Measurements from ENCODE around the gene TRIM71. TPM values are rescaled to one million over a fixed set of nuclear protein-coding genes. Genes with fewer than 3 reads are reported as not detected.

TRIM71 gene
- total and polyA plus RNA-seq, 12 donors, result 0.07 TPM; not detected in 11

GRCh38 chr3:32910954-32911353 lies 93.2 kb downstream of the TRIM71 start:
- H3K36me3 ChIP-seq, result no peaks in the 10 kb centered on the region
- 94 to 95% methylated on average over 2 of the region's 2 CpGs for WGBS, 2 donors
- intact Hi-C loops (cut with DNase I), result no loop called here
- H3K27ac ChIP-seq, result no peak overlapping the region
- no peaks in the 10 kb centered on the region for H3K9me3 ChIP-seq
- DNase-seq (no peak), ATAC-seq (no peak)
- no peak overlapping the region for H3K4me3 ChIP-seq
- no peaks in the 10 kb centered on the region for H3K27me3 ChIP-seq
- no peak for TF ChIP-seq CTCF (IDR thresholded peaks at IDR 0.05)
- H3K4me1 ChIP-seq, result no peaks in the 10 kb centered on the region

- intact Hi-C loops (cut with DNase I), result no loop called here
- H3K4me3 ChIP-seq, result no peak overlapping the region
- no peaks in the 10 kb centered on the region for H3K27me3 ChIP-seq
- no peak for DNase-seq
- ATAC-seq, result no peak
- peaks cover 0 to 6% (median 0%) of the 10 kb centered on the region in 11 donors for H3K9me3 ChIP-seq
- H3K27ac ChIP-seq, result no peak overlapping the region
- no peak for TF ChIP-seq CTCF (IDR thresholded peaks at IDR 0.05)
- no peaks in the 10 kb centered on the region for H3K36me3 ChIP-seq
- WGBS, 2 donors, result 87 to 90% methylated on average over 1 of the region's 1 CpG
- H3K4me1 ChIP-seq, result no peaks in the 10 kb centered on the region
Measured at GRCh38 chr3:32912046-32912445, 94.2 kb downstream of the TRIM71 start.

- Histone ChIP-seq H3K36me3 (no peaks in the 10 kb centered on the region), H3K27me3 (no peaks in the 10 kb centered on the region), H3K9me3 (peaks cover 0 to 12% (median 0%) of the 10 kb centered on the region in 11 donors), H3K27ac (no peak overlapping the region), H3K4me1 (no peaks in the 10 kb centered on the region), H3K4me3 (no peak overlapping the region)
- TF ChIP-seq CTCF (IDR thresholded peaks at IDR 0.05), result no peak
- 45 to 48% methylated on average over 7 of the region's 7 CpGs for WGBS, 2 donors
- DNase-seq, result peak in 1 of 2 donors; percentile 35
- intact Hi-C loops (cut with DNase I), result no loop called here
- peak in 3 of 8 donors; percentile 62 to 76 (median 67) for ATAC-seq
Measured at GRCh38 chr3:32913790-32914446, 96.1 kb downstream of the TRIM71 start.

- intact Hi-C loops (cut with DNase I), result no loop called here
- no peak for ATAC-seq
- peaks cover 0 to 12% (median 0%) of the 10 kb centered on the region in 11 donors for H3K9me3 ChIP-seq
Measured at GRCh38 chr3:32919920-32920319, 102.1 kb downstream of the TRIM71 start.

More at GRCh38 chr3:32919920-32920319, 102.1 kb downstream of the TRIM71 start:
- no peak for TF ChIP-seq CTCF (IDR thresholded peaks at IDR 0.05)
- Histone ChIP-seq H3K4me1 (no peaks in the 10 kb centered on the region), H3K27ac (no peak overlapping the region), H3K36me3 (no peaks in the 10 kb centered on the region), H3K4me3 (no peak overlapping the region), H3K27me3 (no peaks in the 10 kb centered on the region)
- no peak for DNase-seq
- WGBS, 2 donors, result 85 to 94% methylated on average over 2 of the region's 2 CpGs

All from heart right ventricle (tissue), 16 donors.